ENCODE data around the gene PLEKHG4B.

The PLEKHG4B gene

GRCh38 chr5:129820-130219, 37.9 kb downstream of the PLEKHG4B start:
- no peak for DNase-seq (ENCODE audit: low read depth in 3 of 3, low spot score in 1 of 3)

DNA sequence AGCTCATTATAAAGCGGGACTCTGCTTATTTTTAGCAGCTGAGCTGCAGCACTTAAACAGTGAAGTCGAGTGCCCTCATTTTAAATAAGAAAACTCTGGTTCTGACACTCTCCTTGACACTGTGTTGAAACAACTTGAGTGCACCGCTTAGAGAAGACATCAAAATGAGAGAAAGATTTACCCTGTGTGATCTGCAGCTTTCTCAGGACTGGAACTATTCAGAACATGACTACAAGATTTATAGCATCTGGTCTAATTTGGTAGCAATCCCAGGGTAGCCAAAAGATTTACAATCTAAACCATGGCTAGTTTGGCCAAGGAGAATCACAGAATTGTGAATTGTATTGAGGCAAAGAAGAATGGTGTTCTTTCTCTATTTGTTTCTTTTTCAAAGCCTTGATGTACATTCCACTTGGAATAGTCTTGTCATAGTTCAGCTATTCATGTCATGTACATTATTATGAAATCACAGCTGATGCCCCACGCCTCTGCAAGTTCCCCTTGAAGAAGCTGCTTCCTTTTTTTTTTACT, 38.7 kb downstream of the PLEKHG4B start:
- no peak for DNase-seq (ENCODE audit: low read depth in 3 of 3, low spot score in 1 of 3)

- DNase-seq (ENCODE audit: low read depth in 3 of 3, low spot score in 1 of 3), result no peak
These were observed 44.9 kb downstream of the PLEKHG4B start for GRCh38 chr5:136901-137300.

GRCh38 chr5:137741-138140, 45.8 kb downstream of the PLEKHG4B start:
- DNase-seq (ENCODE audit: low read depth in 3 of 3, low spot score in 1 of 3), result no peak

DNA sequence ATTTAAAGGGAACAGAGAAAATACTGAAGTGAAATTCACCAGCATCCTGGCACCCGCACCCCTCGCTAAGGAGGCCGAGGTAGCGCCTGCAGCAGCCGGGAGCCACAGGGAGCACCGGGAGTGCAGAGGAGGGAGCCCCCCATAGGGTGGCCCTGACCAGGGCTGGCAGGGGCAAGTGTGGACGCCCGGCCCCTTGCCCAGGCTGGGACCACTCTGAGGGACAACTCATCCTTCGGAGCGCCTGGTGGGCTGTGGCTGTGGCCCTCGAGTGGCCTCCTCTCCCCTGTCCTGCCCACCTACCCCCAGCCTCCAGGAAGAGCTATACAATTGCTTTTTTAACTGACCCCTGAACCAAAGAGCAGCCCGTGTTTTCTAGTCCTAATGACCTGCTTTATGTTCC, 47.0 kb downstream of the PLEKHG4B start:
- DNase-seq (ENCODE audit: low read depth in 3 of 3, low spot score in 1 of 3), result no peak

DNA sequence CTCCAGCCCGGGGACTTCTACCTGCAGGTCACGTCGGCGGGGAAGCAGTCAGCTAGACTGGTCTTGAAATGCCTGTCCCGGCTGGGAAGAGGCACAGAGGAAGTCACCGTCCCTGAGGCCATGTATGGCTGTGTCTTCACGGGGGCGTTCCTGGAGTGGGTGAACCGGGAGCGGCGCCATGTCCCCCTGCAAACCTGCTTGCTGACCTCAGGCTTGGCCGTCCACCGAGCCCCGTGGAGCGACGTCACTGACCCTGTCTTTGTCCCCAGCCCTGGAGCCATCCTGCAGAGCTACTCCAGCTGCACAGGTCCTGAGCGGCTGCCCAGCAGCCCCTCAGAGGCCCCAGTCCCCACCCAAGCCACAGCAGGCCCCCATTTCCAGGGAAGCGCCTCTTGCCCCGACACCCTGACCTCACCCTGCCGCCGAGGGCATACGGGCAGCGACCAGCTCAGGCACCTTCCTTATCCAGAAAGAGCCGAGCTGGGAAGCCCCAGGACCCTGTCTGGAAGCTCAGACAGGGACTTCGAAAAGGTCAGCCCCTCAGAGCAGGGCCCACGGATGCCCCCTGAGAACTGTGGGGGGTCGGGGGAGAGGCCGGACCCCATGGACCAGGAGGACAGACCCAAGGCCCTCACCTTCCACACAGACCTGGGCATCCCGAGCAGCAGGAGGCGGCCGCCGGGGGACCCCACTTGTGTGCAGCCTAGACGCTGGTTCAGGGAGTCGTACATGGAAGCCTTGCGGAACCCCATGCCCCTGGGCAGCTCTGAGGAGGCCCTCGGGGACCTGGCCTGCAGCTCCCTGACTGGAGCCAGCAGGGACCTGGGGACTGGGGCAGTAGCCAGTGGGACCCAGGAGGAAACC, 47.8 kb downstream of the PLEKHG4B start:
- DNase-seq (ENCODE audit: low read depth in 3 of 3, low spot score in 1 of 3), result no peak

- DNase-seq (ENCODE audit: low read depth in 3 of 3, low spot score in 1 of 3), result no peak
These were observed 48.5 kb downstream of the PLEKHG4B start for GRCh38 chr5:140443-140829.

DNA sequence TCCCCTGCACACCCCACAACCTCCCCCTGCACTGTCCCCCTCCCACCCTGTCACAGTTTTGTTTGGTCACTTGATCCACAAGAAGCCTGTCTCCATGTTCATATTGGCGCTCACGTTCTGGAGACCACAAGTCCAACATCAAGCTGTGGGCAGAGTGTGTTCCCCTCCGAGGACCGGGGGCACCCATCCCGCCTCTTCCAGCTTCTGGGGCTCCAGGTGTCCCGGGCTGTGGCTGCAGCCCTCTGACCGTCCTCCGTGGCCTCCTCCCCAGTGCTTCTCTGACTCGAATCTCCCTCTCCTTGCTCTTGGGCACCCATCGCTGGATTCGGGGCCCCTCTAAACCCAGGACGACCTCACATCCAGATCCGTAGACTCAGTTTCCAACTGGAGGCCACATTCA, 49.2 kb downstream of the PLEKHG4B start:
- no peak for DNase-seq (ENCODE audit: low read depth in 3 of 3, low spot score in 1 of 3)

DNA sequence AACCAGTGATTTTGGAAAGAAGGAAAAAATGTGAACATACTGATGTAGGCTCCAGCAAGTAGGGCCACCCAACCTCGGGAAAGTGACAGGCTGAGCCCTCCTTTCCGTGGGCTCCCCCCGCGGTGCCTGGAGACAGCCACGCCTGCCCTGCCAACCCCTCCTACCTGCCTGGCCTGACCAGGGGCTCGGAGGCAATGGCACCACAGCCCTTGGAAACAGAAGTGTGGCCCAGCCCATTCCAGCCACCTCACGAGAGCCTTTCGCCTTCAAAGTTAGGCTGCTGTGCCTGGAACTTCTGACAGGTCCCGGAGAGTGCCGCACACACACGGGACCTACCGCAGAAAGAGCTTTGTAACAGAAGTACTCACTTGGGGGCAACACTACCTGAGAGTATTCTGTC, 49.8 kb downstream of the PLEKHG4B start:
- DNase-seq (ENCODE audit: low read depth in 3 of 3, low spot score in 1 of 3), result no peak

DNA sequence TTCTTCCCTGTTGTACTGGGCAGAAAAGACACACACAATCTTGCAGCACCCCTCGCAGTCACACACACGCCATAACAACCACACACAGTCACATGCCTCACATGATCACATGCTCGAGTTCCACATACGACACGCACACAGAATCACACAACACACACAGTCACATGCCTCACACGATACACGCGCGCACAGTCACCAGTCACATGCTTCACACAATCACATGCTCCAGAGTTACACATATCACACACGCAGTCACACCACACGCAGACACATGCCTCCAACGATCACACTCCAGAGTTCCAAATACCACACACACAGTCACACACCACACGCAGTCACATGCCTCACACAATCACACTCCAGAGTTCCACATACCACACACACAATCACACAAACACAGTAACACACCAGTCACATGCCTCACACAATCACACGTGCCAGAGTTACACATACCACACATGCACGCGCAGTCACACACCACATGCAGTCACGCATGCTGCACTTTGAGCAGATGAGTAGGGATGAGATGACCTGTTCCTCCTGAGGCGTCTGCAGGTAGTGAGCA, 50.4 kb downstream of the PLEKHG4B start:
- no peak for DNase-seq (ENCODE audit: low read depth in 3 of 3, low spot score in 1 of 3)

DNA sequence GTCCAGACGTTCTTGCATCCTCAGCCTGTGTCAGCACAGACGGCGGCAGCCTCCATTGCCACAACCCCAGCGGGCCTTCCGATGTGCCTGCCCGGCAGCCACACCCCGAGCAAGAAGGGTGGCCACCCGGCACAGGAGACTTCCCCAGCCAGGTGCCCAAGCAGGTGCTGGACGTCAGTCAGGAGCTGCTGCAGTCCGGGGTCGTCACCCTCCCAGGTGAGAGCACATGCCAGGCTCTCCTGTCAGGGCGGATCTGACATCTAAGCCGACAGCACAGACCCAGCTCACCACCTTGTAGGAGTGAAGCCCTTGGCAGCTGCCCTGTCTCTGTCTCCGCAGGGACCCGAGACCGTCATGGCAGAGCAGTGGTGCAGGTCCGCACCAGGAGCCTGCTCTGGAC, 51.1 kb downstream of the PLEKHG4B start:
- no peak for DNase-seq (ENCODE audit: low read depth in 3 of 3, low spot score in 1 of 3)

DNA sequence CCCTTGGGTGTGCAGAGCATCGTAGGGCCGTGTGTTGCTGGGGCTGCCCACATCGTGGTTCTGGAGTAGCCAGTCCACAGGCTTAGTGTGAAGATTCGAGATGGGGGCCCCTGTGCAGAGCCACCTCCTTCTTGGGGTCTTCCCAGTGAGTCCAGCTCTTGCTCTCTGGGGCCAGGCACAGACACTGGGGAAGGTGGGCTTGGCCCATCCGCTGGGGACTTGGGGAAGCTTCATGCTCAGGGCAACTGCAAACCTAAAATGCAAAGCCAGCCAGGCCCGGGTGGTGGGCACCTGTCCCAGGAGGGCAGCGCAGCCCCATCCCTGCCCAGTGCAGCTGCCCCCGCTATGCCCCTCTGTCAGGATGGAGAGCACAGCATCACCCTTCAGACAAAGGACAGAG, 53.0 kb downstream of the PLEKHG4B start:
- DNase-seq (ENCODE audit: low read depth in 3 of 3, low spot score in 1 of 3), result no peak

DNA sequence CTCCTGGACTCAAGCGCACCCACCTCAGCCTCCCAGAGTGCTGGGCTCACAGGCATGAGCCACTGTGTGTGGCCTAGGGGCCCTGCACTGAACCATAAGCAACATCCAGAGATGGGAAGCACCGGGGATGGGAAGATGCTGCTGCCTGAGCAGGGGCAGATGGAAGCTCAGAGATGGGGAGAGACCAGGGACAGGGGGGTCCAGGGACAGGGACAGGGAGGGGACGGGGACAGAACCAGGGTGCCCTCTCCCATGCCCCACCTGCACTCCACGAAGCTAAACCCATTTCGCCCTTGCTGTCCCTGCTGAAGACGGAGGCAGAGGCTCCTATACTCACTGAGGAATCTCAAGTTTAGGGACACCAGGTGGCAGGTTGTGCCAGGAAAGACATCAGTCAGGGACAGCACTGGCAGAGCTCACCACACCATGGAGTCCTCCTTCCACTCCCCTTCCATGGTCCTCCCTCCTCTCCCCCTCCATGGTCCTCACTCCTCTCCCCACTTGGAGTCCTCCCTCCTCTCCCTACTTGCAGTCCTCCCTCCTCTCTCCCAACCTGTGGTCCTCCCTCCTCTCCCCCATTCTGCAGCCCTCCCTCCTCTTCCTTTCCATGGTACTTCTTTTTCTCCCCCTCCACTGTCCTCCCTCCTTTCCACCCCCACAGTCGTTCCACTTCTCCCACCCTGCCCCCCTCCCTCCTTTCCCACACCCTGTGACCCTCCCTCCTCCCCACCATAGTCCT, 53.8 kb downstream of the PLEKHG4B start:
- no peak for DNase-seq (ENCODE audit: low read depth in 3 of 3, low spot score in 1 of 3)

GRCh38 chr5:147751-148150, 55.8 kb downstream of the PLEKHG4B start:
- DNase-seq (ENCODE audit: low read depth in 3 of 3, low spot score in 1 of 3), result no peak

GRCh38 chr5:149745-150485, 57.9 kb downstream of the PLEKHG4B start:
- no peak for DNase-seq (ENCODE audit: low read depth in 3 of 3, low spot score in 1 of 3)

- DNase-seq (ENCODE audit: low read depth in 3 of 3, low spot score in 1 of 3), result no peak
These were observed 58.8 kb downstream of the PLEKHG4B start for GRCh38 chr5:150746-151145.

DNA sequence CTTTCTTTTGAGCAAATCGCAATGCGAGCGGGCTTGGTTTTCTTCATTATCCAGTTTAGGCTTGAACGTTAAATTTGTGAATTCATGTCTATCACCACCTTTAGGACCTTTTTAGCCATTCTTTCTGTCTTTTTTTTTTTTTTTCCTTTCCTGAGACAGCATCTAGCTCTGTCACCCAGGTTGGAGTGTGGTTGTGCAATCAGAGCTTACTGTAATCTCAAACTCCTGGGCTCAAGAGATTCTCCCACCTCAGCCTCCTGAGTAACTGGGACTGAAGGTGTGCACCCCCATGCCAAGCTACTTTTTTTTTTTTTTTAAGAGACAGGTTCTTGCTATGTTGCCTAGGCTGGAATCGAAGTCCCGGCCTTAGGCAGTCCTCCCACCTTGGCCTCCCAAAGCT, 60.1 kb downstream of the PLEKHG4B start:
- no peak for DNase-seq (ENCODE audit: low read depth in 3 of 3, low spot score in 1 of 3)

DNA sequence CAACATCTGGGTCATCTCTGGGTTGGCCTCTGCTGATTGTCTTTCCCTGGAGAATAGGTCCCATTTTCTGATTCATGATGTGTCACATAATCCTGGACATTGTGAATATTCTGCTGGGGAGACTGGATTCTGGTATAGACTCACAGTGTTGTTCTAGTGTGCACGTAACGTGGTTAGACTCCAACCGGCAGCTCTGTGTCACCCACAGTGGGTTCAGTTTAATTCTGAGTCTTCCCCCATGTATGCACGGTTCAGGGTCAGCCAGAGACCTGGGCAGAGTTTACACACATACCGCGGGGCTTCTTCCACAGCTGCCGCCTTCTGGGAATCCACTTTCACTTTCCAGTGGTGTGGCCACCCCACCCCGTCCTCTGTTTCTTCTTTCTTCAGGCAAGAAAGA, 61.3 kb downstream of the PLEKHG4B start:
- no peak for DNase-seq (ENCODE audit: low read depth in 3 of 3, low spot score in 1 of 3)

- DNase-seq (ENCODE audit: low read depth in 3 of 3, low spot score in 1 of 3), result no peak
These were observed 62.3 kb downstream of the PLEKHG4B start for GRCh38 chr5:154236-154635.

- DNase-seq (ENCODE audit: low read depth in 3 of 3, low spot score in 1 of 3), result no peak
These were observed 62.9 kb downstream of the PLEKHG4B start for GRCh38 chr5:154826-155225.

GRCh38 chr5:155651-156410, 63.9 kb downstream of the PLEKHG4B start:
- DNase-seq (ENCODE audit: low read depth in 3 of 3, low spot score in 1 of 3), result no peak

All from stimulated activated CD4-positive, alpha-beta T cell treated with anti-CD3 and anti-CD28 coated beads, TNF-alpha, amount 100 ng/mL, for 1 hour (primary cell).